Spinal cord (tissue), 10 donors: Measurements from ENCODE around the gene SLC26A5. TPM values are rescaled to one million over a fixed set of nuclear protein-coding genes. Genes with fewer than 3 reads are reported as not detected.
"Not testable (repeated sequence)": the region's sequence is repeated elsewhere in the genome, so short reads cannot be mapped to it uniquely, and the experiment has no call there.

ENCODE experiments used
- DNase-seq, 6 donors: peaks; one replicate each; pipeline versions ENCODE4 v3.0.0 to v3.0.0-alpha.2; 2013 to 2015; ENCODE audit warnings: low spot score in 6 of 6, low read depth in 4 of 6
- H3K27ac ChIP-seq: one replicate; pipeline ENCODE4 v1.5.1; 2013; ENCODE audit warnings: low read depth, low read length, control low read depth
- H3K27me3 ChIP-seq: one replicate; pipeline ENCODE4 v1.6.1; 2013; ENCODE audit warnings: low read length; ENCODE audit not compliant: control insufficient read depth, insufficient read depth
- H3K36me3 ChIP-seq: one replicate; pipeline ENCODE4 v1.6.1; 2013; ENCODE audit warnings: low read length; ENCODE audit not compliant: control insufficient read depth, insufficient read depth
- H3K4me1 ChIP-seq: one replicate; pipeline ENCODE4 v1.6.1; 2013; ENCODE audit warnings: low read length; ENCODE audit not compliant: control insufficient read depth, insufficient read depth
- H3K4me3 ChIP-seq: one replicate; pipeline ENCODE4 v1.5.1; 2013; ENCODE audit warnings: low read depth, low read length, control low read depth
- H3K9me3 ChIP-seq: one replicate; pipeline ENCODE4 v1.6.1; 2013; ENCODE audit warnings: low read length; ENCODE audit not compliant: control insufficient read depth, insufficient read depth
- WGBS: methylation state at CpG from one replicate; pipeline ENCODE4 v1.1.5; 2013; ENCODE audit warnings: missing lambda C conversion rate; ENCODE audit not compliant: insufficient coverage; 5-methylcytosine and 5-hydroxymethylcytosine counted together
- long read RNA-seq, 4 donors: transcript quantifications; one replicate each; lab custom pipeline, GENCODE V29; 2026
- polyA plus RNA-seq, 2 donors: library from polyadenylated mRNA; unstranded; fragments of 120-200 nt; gene quantifications; one replicate each; pipeline ENCODE4 v1.2.1, GENCODE V29; 2013; ENCODE audit not compliant: insufficient read length in 2 of 2
- total RNA-seq, 2 donors: library from RNA; depleted of rRNA in 1 of 2; stranded (reverse); fragments of 120-200 nt in 1 of 2; fragments of >200 nt in 1 of 2; gene quantifications; one replicate each; pipeline versions ENCODE4 v1.2.3 to v1.2.4, GENCODE V29; 2013 to 2014
- donor health status: healthy.

SLC26A5 gene
- total RNA-seq (under 1 TPM; 0.44 to 0.99 TPM), polyA plus RNA-seq (under 1 TPM; 0.30 to 0.77 TPM)
- long read RNA-seq, donor 1, partial matches to known transcripts: 81 of 140 reads
- long read RNA-seq, donor 1, other reads (novel, unspliced or antisense): 59 of 140 reads
- long read RNA-seq, donor 2: 0 reads
- long read RNA-seq, donor 3: 0 reads
- long read RNA-seq, donor 4, partial matches to known transcripts: 197 of 265 reads
- long read RNA-seq, donor 4, other reads (novel, unspliced or antisense): 68 of 265 reads

GRCh38 chr7:103446049-103446520 is at the start of gene SLC26A5:
SLC26A5 (minus strand) TSS chr7:103446207; CDS start chr7:103421514, 24,693 bp downstream.
- peak in 2 of 6 donors; percentile 10 to 14 for DNase-seq
- H3K27ac ChIP-seq: no peak within 1 kb of the TSS
- 1% methylated on average over 52 of the region's 54 CpGs for WGBS

GRCh38 chr7:103487419-103487818 is 41.4 kb upstream of the SLC26A5 start:
- WGBS: no CpG with 5 or more reads among the region's 4 CpGs
- H3K4me1 ChIP-seq: no peaks in the 10 kb centered on the region
- H3K27me3 ChIP-seq: no peaks in the 10 kb centered on the region
- H3K36me3 ChIP-seq: no peaks in the 10 kb centered on the region
- DNase-seq: no peak
- H3K4me3 ChIP-seq: no peak overlapping the region
- H3K27ac ChIP-seq: no peak overlapping the region
- H3K9me3 ChIP-seq: no peaks in the 10 kb centered on the region

More at GRCh38 chr7:103446049-103446520, at the start of gene SLC26A5:
- peaks cover 12% of the 10 kb centered on the region for H3K4me1 ChIP-seq
- peaks cover 43% of the 10 kb centered on the region for H3K27me3 ChIP-seq
- no peaks in the 10 kb centered on the region for H3K9me3 ChIP-seq
- H3K36me3 ChIP-seq: no peaks in the 10 kb centered on the region
- H3K4me3 ChIP-seq: peak within 1 kb of the TSS; percentile 26

- not testable (repeated sequence) for H3K9me3 ChIP-seq, H3K27me3 ChIP-seq, H3K4me1 ChIP-seq, DNase-seq, H3K4me3 ChIP-seq, H3K36me3 ChIP-seq, H3K27ac ChIP-seq
- WGBS: 90% methylated on average over 2 of the region's 3 CpGs
Observed at GRCh38 chr7:103486873-103487272, 40.9 kb upstream of the SLC26A5 start.

GRCh38 chr7:103480771-103481170 is 34.8 kb upstream of the SLC26A5 start:
- no peak for DNase-seq
- Histone ChIP-seq H3K4me1 (no peaks in the 10 kb centered on the region), H3K36me3 (no peaks in the 10 kb centered on the region), H3K9me3 (no peaks in the 10 kb centered on the region), H3K27me3 (no peaks in the 10 kb centered on the region), H3K27ac (no peak overlapping the region), H3K4me3 (no peak overlapping the region)
- WGBS: 89% methylated on average over 2 of the region's 2 CpGs

GRCh38 chr7:103474956-103475355 is 28.9 kb upstream of the SLC26A5 start:
- WGBS: 63% methylated on average over 3 of the region's 5 CpGs

GRCh38 chr7:103469095-103469948 is 23.3 kb upstream of the SLC26A5 start:
- no peaks in the 10 kb centered on the region for H3K4me1 ChIP-seq
- H3K4me3 ChIP-seq: no peak overlapping the region
- DNase-seq: no peak
- 100% methylated on average over 2 of the region's 4 CpGs for WGBS
- no peaks in the 10 kb centered on the region for H3K36me3 ChIP-seq
- no peak overlapping the region for H3K27ac ChIP-seq
- H3K9me3 ChIP-seq: no peaks in the 10 kb centered on the region
- no peaks in the 10 kb centered on the region for H3K27me3 ChIP-seq

More at GRCh38 chr7:103474956-103475355, 28.9 kb upstream of the SLC26A5 start:
- Histone ChIP-seq H3K27ac (no peak overlapping the region), H3K27me3 (no peaks in the 10 kb centered on the region), H3K36me3 (no peaks in the 10 kb centered on the region), H3K4me3 (no peak overlapping the region), H3K9me3 (no peaks in the 10 kb centered on the region), H3K4me1 (no peaks in the 10 kb centered on the region)
- DNase-seq: no peak

GRCh38 chr7:103466814-103467213 is 20.8 kb upstream of the SLC26A5 start:
- H3K36me3 ChIP-seq: no peaks in the 10 kb centered on the region
- H3K9me3 ChIP-seq: no peaks in the 10 kb centered on the region
- no peak for DNase-seq
- no peaks in the 10 kb centered on the region for H3K4me1 ChIP-seq
- no peaks in the 10 kb centered on the region for H3K27me3 ChIP-seq
- WGBS: 40% methylated on average over 1 of the region's 3 CpGs
- H3K4me3 ChIP-seq: no peak overlapping the region
- no peak overlapping the region for H3K27ac ChIP-seq

GRCh38 chr7:103462358-103462757 is 16.4 kb upstream of the SLC26A5 start:
- H3K27me3 ChIP-seq: no peaks in the 10 kb centered on the region
- H3K4me3 ChIP-seq: no peak overlapping the region
- H3K36me3 ChIP-seq: no peaks in the 10 kb centered on the region
- H3K9me3 ChIP-seq: no peaks in the 10 kb centered on the region
- no peak for DNase-seq
- no peaks in the 10 kb centered on the region for H3K4me1 ChIP-seq
- WGBS: 85% methylated on average over 7 of the region's 7 CpGs
- no peak overlapping the region for H3K27ac ChIP-seq

GRCh38 chr7:103447073-103447960 is 1.3 kb upstream of the SLC26A5 start:
- Histone ChIP-seq H3K27me3 (peaks cover 41% of the 10 kb centered on the region), H3K36me3 (no peaks in the 10 kb centered on the region), H3K4me3 (no peak overlapping the region), H3K9me3 (no peaks in the 10 kb centered on the region), H3K27ac (no peak overlapping the region), H3K4me1 (peaks cover 12% of the 10 kb centered on the region)
- WGBS: 22% methylated on average over 6 of the region's 17 CpGs
- peak in 5 of 6 donors; percentile 18 to 85 (median 33) for DNase-seq
